ENCODE results near the gene DHX16. TPM values are rescaled to one million over a fixed set of nuclear protein-coding genes. Genes with fewer than 3 reads are reported as not detected.

Gene DHX16
- total and polyA plus RNA-seq, 2 of the 8 experiments (the other 6 are each of a cell fraction or from before 2014, with no cell fraction given), result 27.4 to 44.4 TPM

GRCh38 chr6:30686908-30687658 lies 14.3 kb upstream of the DHX16 start (continued):
- TF ChIP-seq SP1 (IDR thresholded peaks at IDR 0.05; ENCODE audit: low read depth, low read length) (0 out of 2 replicates have a peak, but pooled peaks have one; percentile 57), KDM5A (IDR thresholded peaks at IDR 0.05; ENCODE audit: low read length) (no peak), BRCA1 (IDR thresholded peaks at IDR 0.05; ENCODE audit: low read depth, low read length) (no peak)

All from H1 (cell line).